HG03097 (cell line): ENCODE measurements around the gene SYK.

ENCODE experiments used
- ATAC-seq: cut with Tn5 transposase; IDR thresholded peaks from one replicate; pipeline ENCODE4 v1.9.1; 2021; ENCODE audit not compliant: unreplicated experiment, low FRiP score

SYK gene

GRCh38 chr9:90927496-90927895 lies 125.9 kb downstream of the SYK start:
- no peak for ATAC-seq

- ATAC-seq = no peak
Measured at GRCh38 chr9:90929626-90930025, 128.0 kb downstream of the SYK start.

- ATAC-seq = no peak
Measured at GRCh38 chr9:90933468-90933867, 131.8 kb downstream of the SYK start.

GRCh38 chr9:90939351-90939750 lies 137.7 kb downstream of the SYK start:
- no peak for ATAC-seq

GRCh38 chr9:90940280-90940679 lies 138.7 kb downstream of the SYK start:
- ATAC-seq = no peak

- ATAC-seq = no peak
Measured at GRCh38 chr9:90941661-90942060, 140.0 kb downstream of the SYK start.

GRCh38 chr9:90942555-90942954 lies 140.9 kb downstream of the SYK start:
- no peak for ATAC-seq

- ATAC-seq = no peak
Measured at GRCh38 chr9:90943341-90943740, 141.7 kb downstream of the SYK start.

GRCh38 chr9:90945336-90945735 lies 143.7 kb downstream of the SYK start:
- no peak for ATAC-seq

GRCh38 chr9:90946982-90947381 lies 145.4 kb downstream of the SYK start:
- no peak for ATAC-seq
